Stimulated activated CD4-positive, alpha-beta T cell treated with anti-CD3 and anti-CD28 coated beads, Interleukin-2, amount 100 ng/mL, for 48 hours (primary cell): ENCODE measurements around the gene CHST11.
A peak's percentile ranks its signal among the peaks of the same experiment; 100 is the strongest.

Experiments used
- DNase-seq, 2 donors: peaks; one replicate each; pipeline ENCODE4 v3.0.0-alpha.2; 2020

The CHST11 gene

GRCh38 chr12:104484079-104484478, 27.3 kb downstream of the CHST11 start:
- DNase-seq: no peak

GRCh38 chr12:104485651-104486362, 29.1 kb downstream of the CHST11 start:
- DNase-seq: no peak

- no peak for DNase-seq
Observed at GRCh38 chr12:104486363-104486750, 29.6 kb downstream of the CHST11 start.

- DNase-seq: no peak
Observed at GRCh38 chr12:104486943-104487819, 30.4 kb downstream of the CHST11 start.

GRCh38 chr12:104488374-104488773, 31.6 kb downstream of the CHST11 start:
- no peak for DNase-seq

GRCh38 chr12:104490186-104490585, 33.4 kb downstream of the CHST11 start:
- no peak for DNase-seq

GRCh38 chr12:104490850-104491249, 34.1 kb downstream of the CHST11 start:
- no peak for DNase-seq

GRCh38 chr12:104493496-104493895, 36.7 kb downstream of the CHST11 start:
- DNase-seq: no peak

- peak; percentile 60 to 63 for DNase-seq
Observed at GRCh38 chr12:104494137-104494792, 37.5 kb downstream of the CHST11 start.

GRCh38 chr12:104494793-104495158, 38.0 kb downstream of the CHST11 start:
- DNase-seq: no peak

GRCh38 chr12:104495786-104496185, 39.0 kb downstream of the CHST11 start:
- no peak for DNase-seq

- DNase-seq: no peak
Observed at GRCh38 chr12:104496336-104496735, 39.6 kb downstream of the CHST11 start.

- DNase-seq: no peak
Observed at GRCh38 chr12:104498211-104498801, 41.6 kb downstream of the CHST11 start.

GRCh38 chr12:104499668-104500332, 43.1 kb downstream of the CHST11 start:
- DNase-seq: no peak

GRCh38 chr12:104501115-104501514, 44.4 kb downstream of the CHST11 start:
- no peak for DNase-seq

- no peak for DNase-seq
Observed at GRCh38 chr12:104501660-104502059, 44.9 kb downstream of the CHST11 start.

- DNase-seq: no peak
Observed at GRCh38 chr12:104502217-104502616, 45.5 kb downstream of the CHST11 start.

GRCh38 chr12:104502638-104503037, 45.9 kb downstream of the CHST11 start:
- no peak for DNase-seq

GRCh38 chr12:104503191-104503590, 46.4 kb downstream of the CHST11 start:
- DNase-seq: no peak

GRCh38 chr12:104504146-104504545, 47.4 kb downstream of the CHST11 start:
- no peak for DNase-seq

- DNase-seq: no peak
Observed at GRCh38 chr12:104505095-104505818, 48.5 kb downstream of the CHST11 start.
